Measurements from ENCODE around the gene NUTM1. TPM values are rescaled to one million over a fixed set of nuclear protein-coding genes. Genes with fewer than 3 reads are reported as not detected.

Gene NUTM1
- total and polyA plus RNA-seq, 2 of the 13 experiments (the other 11 are each of a cell fraction or from before 2014, with no cell fraction given): not detected

DNA sequence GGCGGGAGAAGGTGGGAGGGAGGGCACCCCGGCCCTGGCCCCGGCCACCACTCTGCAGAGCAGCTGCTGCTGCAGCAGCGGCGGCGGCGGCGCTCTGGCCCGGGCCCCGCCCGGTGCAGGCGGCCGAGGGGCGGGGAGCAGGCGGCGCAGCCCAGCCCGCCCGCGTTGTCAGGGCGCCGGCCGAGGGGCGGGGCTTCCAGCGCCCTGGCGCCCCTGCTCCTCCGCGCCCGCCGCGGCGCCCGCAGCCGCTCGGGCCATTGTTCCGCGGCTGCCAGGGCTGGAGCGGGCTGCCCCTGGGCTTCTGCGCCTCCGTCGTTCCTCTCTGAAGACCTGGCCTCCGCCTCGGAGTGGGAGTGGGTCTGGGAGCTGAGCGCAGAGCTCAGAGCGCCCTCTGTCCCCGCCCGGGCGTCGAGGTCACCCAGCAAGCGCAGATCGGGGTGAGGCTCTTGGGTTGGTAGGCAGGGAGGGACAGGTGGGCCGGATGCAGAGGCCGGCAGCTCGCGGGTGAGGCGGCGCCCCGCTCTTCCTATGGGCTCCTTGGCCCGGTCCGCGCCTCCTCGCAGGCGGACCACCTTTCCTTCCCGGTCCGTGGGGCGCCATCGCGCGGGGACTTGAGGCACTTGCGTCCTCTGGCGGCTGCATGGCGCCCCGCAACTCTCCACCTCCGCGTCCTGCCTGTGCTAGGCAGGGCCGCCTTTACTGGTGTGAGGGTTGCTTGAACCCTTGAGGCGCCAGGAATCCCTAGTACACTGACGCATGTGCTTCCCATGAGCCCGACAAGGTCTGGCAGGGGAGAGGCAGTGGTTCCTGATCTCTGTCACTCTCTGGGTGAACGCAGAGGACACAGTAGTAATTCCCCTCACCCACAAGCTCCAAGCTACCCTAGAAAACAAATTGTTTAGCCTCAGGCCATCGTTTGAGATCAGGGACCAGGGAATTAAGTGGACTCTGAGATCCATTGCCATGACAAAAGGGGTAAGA is 24.3 kb downstream of the NUTM1 start, which contains the start of gene LPCAT4 (continued):
- TF ChIP-seq RBM22 (optimal IDR thresholded peaks at IDR 0.05; ENCODE audit: low read length) (no peak), CBX2 (IDR thresholded peaks at IDR 0.05; ENCODE audit: low read depth, low read length) (no peak), CBX2 (CRISPR knock-in tag; IDR thresholded peaks at IDR 0.05; ENCODE audit: low read depth) (no peak), THYN1 (CRISPR knock-in tag; IDR thresholded peaks at IDR 0.05; ENCODE audit: borderline replicate concordance, low read depth) (no peak), PRDM4 (CRISPR knock-in tag; IDR thresholded peaks at IDR 0.05; ENCODE audit: borderline replicate concordance) (no peak), CBX5 (CRISPR knock-in tag; IDR thresholded peaks at IDR 0.05; ENCODE audit: borderline replicate concordance) (peak; percentile 57; the same call in 1 of the 2 replicates), ZNF160 (CRISPR knock-in tag; IDR thresholded peaks at IDR 0.05) (0 out of 2 replicates have a peak, but pooled peaks have one; percentile 33), ZBTB25 (CRISPR knock-in tag; IDR thresholded peaks at IDR 0.05) (no peak), NR1H2 (CRISPR knock-in tag; IDR thresholded peaks at IDR 0.05; ENCODE audit: borderline replicate concordance, low read depth) (no peak), DMTF1 (CRISPR knock-in tag; IDR thresholded peaks at IDR 0.05) (no peak), RBM39 (IDR thresholded peaks at IDR 0.05; ENCODE audit: low read depth, low read length, poor library complexity, severe bottlenecking) (peak; percentile 65), ESRRA (CRISPR knock-in tag; IDR thresholded peaks at IDR 0.05; ENCODE audit: low read depth) (peak; percentile 42; the same call in 1 of the 2 replicates), ZNF207 (IDR thresholded peaks at IDR 0.05; ENCODE audit: borderline replicate concordance) (no peak)
- TF ChIP-seq, protein P1, sequence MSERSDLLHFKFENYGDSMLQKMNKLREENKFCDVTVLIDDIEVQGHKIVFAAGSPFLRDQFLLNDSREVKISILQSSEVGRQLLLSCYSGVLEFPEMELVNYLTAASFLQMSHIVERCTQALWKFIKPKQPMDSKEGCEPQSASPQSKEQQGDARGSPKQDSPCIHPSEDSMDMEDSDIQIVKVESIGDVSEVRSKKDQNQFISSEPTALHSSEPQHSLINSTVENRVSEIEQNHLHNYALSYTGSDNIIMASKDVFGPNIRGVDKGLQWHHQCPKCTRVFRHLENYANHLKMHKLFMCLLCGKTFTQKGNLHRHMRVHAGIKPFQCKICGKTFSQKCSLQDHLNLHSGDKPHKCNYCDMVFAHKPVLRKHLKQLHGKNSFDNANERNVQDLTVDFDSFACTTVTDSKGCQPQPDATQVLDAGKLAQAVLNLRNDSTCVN (CRISPR knock-in tag; IDR thresholded peaks at IDR 0.05; ENCODE audit: borderline replicate concordance): no peak
- TF ChIP-seq, protein P2, sequence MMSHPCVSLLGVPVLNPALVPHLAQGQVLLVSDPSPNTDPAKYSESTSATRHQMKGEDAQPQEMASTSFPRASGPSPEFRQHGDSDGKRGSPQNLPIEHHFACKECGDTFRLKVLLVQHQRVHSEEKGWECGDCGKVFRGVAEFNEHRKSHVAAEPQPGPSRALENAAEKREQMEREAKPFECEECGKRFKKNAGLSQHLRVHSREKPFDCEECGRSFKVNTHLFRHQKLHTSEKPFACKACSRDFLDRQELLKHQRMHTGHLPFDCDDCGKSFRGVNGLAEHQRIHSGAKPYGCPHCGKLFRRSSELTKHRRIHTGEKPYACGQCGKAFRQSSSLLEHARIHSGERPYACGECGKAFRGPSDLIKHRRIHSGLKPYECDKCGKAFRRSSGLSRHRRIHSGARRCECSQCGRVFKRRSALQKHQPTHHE (CRISPR knock-in tag; IDR thresholded peaks at IDR 0.05; ENCODE audit: borderline replicate concordance): no peak
- TF ChIP-seq, protein P3, sequence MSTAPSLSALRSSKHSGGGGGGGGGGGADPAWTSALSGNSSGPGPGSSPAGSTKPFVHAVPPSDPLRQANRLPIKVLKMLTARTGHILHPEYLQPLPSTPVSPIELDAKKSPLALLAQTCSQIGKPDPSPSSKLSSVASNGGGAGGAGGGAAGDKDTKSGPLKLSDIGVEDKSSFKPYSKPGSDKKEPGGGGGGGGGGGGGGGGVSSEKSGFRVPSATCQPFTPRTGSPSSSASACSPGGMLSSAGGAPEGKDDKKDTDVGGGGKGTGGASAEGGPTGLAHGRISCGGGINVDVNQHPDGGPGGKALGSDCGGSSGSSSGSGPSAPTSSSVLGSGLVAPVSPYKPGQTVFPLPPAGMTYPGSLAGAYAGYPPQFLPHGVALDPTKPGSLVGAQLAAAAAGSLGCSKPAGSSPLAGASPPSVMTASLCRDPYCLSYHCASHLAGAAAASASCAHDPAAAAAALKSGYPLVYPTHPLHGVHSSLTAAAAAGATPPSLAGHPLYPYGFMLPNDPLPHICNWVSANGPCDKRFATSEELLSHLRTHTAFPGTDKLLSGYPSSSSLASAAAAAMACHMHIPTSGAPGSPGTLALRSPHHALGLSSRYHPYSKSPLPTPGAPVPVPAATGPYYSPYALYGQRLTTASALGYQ (CRISPR knock-in tag; IDR thresholded peaks at IDR 0.05): no peak
